Astrocyte (in vitro differentiated cells and primary cell): ENCODE results near the gene DNAH5. TPM values are rescaled to one million over a fixed set of nuclear protein-coding genes. Genes with fewer than 3 reads are reported as not detected.
"Not testable (repeated sequence)": the region's sequence is repeated elsewhere in the genome, so short reads cannot be mapped to it uniquely, and the experiment has no call there.

Source experiments
- DNase-seq: peaks from one replicate; pipeline ENCODE4 v3.0.0-alpha.2; 2010; ENCODE audit warnings: low read depth
- FAIRE-seq: peaks from 2 replicates; lab custom pipeline; 2011; peaks lifted over from hg19 to GRCh38; lab: Jason Lieb, UNC
- H2AFZ ChIP-seq: 2 replicates; pipeline ENCODE4 v1.6.0; 2012; ENCODE audit warnings: low read depth, low read length, inconsistent platforms
- H3K27ac ChIP-seq: 2 replicates; pipeline ENCODE4 v1.5.1; 2011; ENCODE audit warnings: low read depth, low read length, inconsistent platforms
- H3K27me3 ChIP-seq: 2 replicates; pipeline ENCODE4 v1.6.0; 2011; ENCODE audit warnings: low read length, inconsistent platforms; ENCODE audit not compliant: insufficient read depth
- H3K36me3 ChIP-seq: 2 replicates; pipeline ENCODE4 v1.5.1; 2011; ENCODE audit warnings: low read length, inconsistent platforms; ENCODE audit not compliant: insufficient read depth
- H3K4me1 ChIP-seq: 2 replicates; pipeline ENCODE4 v1.5.1; 2011; ENCODE audit warnings: low read length, inconsistent platforms; ENCODE audit not compliant: insufficient read depth
- H3K4me2 ChIP-seq: 2 replicates; pipeline ENCODE4 v1.6.0; 2012; ENCODE audit warnings: low read length, inconsistent platforms
- H3K4me3 ChIP-seq: 2 replicates; pipeline ENCODE4 v1.5.1; 2011; ENCODE audit warnings: low read depth, mild to moderate bottlenecking, low read length, inconsistent platforms; ENCODE audit not compliant: insufficient read depth
- H3K79me2 ChIP-seq: 2 replicates; pipeline ENCODE4 v1.6.0; 2012; ENCODE audit warnings: mild to moderate bottlenecking, low read length, inconsistent platforms; ENCODE audit not compliant: insufficient read depth
- H3K9ac ChIP-seq: 2 replicates; pipeline ENCODE4 v1.6.0; 2012; ENCODE audit warnings: mild to moderate bottlenecking, low read length, inconsistent platforms
- H3K9me3 ChIP-seq: 2 replicates; pipeline ENCODE4 v1.5.1; 2012; ENCODE audit warnings: low read depth, mild to moderate bottlenecking, low read length, inconsistent platforms; ENCODE audit not compliant: insufficient read depth
- H4K20me1 ChIP-seq: 2 replicates; pipeline ENCODE4 v1.6.0; 2012; ENCODE audit warnings: low read length, inconsistent platforms; ENCODE audit not compliant: insufficient read depth
- H3K27ac Mint-ChIP-seq: one replicate; pipeline ENCODE4 v1.8.0; 2021; ENCODE audit warnings: mild to moderate bottlenecking, mixed read lengths; ENCODE audit not compliant: unreplicated experiment
- H3K27me3 Mint-ChIP-seq: one replicate; pipeline ENCODE4 v1.8.0; 2021; ENCODE audit warnings: low read depth, mixed read lengths; ENCODE audit not compliant: unreplicated experiment
- H3K36me3 Mint-ChIP-seq: one replicate; pipeline ENCODE4 v1.8.0; 2021; ENCODE audit warnings: low read depth, mixed read lengths; ENCODE audit not compliant: unreplicated experiment
- H3K4me1 Mint-ChIP-seq: one replicate; pipeline ENCODE4 v1.8.0; 2021; ENCODE audit warnings: low read depth, mixed read lengths; ENCODE audit not compliant: unreplicated experiment
- H3K4me3 Mint-ChIP-seq: one replicate; pipeline ENCODE4 v1.8.0; 2021; ENCODE audit warnings: mild to moderate bottlenecking, moderate library complexity, mixed read lengths; ENCODE audit not compliant: unreplicated experiment
- H3K9me3 Mint-ChIP-seq: one replicate; pipeline ENCODE4 v1.8.0; 2021; ENCODE audit warnings: mild to moderate bottlenecking, mixed read lengths; ENCODE audit not compliant: unreplicated experiment
- EZH2 ChIP-seq: IDR thresholded peaks from 2 replicates; pipeline ENCODE4 v1.6.1; 2012; ENCODE audit warnings: mild to moderate bottlenecking, low read length, inconsistent platforms; ENCODE audit not compliant: insufficient read depth
- total RNA-seq: library from RNA; stranded (reverse); gene quantifications from 2 replicates; pipeline ENCODE4 v1.2.1, GENCODE V29; 2021
- TF ChIP-seq, protein P1 (sequence below): IDR thresholded peaks from 2 replicates; pipeline ENCODE4 v1.5.1; 2011; ENCODE audit warnings: low read depth, mild to moderate bottlenecking, inconsistent platforms, low read length, moderate library complexity; ENCODE audit not compliant: insufficient read depth

DNAH5 gene
- total RNA-seq, 1 donor from 2014 or later = 3.4 TPM

DNA sequence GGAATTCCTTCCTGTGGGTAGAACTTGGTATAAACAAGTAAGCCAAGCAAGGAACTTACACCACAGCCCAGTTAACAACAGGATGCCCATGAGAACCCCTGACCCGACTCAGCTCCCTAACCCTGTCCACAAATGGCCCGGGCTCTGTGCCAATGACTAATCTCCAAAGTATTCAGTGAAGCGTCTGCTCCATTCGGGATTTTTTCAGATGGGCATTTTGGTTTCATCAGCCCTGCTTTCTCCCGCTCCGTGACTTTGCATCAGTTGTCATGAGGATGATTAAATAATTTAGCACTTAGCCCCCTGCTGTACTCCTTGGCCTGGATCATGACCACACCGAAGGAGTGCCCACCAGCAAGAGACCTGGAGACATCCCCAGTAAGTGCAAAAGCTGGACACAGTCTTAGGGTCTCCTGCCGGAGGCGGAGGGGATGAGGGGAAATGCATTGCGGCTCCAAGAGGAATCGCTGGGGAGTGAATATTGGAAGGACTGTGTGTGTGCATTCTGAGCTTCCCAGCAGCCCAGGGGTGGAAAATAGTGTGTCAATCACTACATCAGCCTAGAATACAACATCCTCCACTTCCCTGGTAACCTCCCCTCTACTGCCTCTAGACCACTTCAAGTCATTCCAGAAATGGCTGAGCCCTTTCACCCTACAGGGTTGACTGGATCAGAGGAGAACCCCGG, 41.4 kb upstream of the DNAH5 start:
- Histone ChIP-seq H3K27me3 (no peaks in the 10 kb centered on the region), H3K9ac (peak overlapping the region; percentile 60), H3K4me3 (peak overlapping the region; percentile 25), H3K4me2 (peak overlapping the region; percentile 79), H4K20me1 (no peaks in the 10 kb centered on the region), H3K27ac (peak overlapping the region; percentile 52), H2AFZ (peak overlapping the region; percentile 11), H3K36me3 (no peaks in the 10 kb centered on the region), H3K9me3 (no peaks in the 10 kb centered on the region), H3K79me2 (peaks cover 19% of the 10 kb centered on the region), H3K4me1 (peaks cover 18% of the 10 kb centered on the region)
- H3K9me3 Mint-ChIP-seq = peaks cover 2% of the 10 kb centered on the region
- H3K36me3 Mint-ChIP-seq = peaks cover 4% of the 10 kb centered on the region
- FAIRE-seq = peak; percentile 98
- no peaks in the 10 kb centered on the region for H3K27me3 Mint-ChIP-seq
- H3K27ac Mint-ChIP-seq = peak overlapping the region; percentile 99
- H3K4me3 Mint-ChIP-seq = peak overlapping the region; percentile 72
- no peak for TF ChIP-seq EZH2
- TF ChIP-seq, protein P1, sequence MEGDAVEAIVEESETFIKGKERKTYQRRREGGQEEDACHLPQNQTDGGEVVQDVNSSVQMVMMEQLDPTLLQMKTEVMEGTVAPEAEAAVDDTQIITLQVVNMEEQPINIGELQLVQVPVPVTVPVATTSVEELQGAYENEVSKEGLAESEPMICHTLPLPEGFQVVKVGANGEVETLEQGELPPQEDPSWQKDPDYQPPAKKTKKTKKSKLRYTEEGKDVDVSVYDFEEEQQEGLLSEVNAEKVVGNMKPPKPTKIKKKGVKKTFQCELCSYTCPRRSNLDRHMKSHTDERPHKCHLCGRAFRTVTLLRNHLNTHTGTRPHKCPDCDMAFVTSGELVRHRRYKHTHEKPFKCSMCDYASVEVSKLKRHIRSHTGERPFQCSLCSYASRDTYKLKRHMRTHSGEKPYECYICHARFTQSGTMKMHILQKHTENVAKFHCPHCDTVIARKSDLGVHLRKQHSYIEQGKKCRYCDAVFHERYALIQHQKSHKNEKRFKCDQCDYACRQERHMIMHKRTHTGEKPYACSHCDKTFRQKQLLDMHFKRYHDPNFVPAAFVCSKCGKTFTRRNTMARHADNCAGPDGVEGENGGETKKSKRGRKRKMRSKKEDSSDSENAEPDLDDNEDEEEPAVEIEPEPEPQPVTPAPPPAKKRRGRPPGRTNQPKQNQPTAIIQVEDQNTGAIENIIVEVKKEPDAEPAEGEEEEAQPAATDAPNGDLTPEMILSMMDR = no peak
- peak; percentile 73 for DNase-seq
- peaks cover 40% of the 10 kb centered on the region for H3K4me1 Mint-ChIP-seq

DNA sequence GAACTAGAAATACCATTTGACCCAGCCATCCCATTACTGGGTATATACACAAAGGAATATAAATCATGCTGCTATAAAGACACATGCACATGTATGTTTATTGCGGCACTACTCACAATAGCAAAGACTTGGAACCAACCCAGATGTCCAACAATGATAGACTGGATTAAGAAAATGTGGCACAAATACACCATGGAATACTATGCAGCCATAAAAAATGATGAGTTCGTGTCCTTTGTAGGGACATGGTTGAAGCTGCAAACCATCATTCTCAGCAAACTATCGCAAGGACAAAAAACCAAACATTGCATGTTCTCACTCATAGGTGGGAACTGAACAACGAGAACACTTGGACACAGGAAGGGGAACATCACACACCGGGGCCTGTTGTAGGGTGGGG, 40.4 kb upstream of the DNAH5 start:
- H3K4me3 Mint-ChIP-seq, H3K36me3 ChIP-seq, H4K20me1 ChIP-seq, H3K9me3 ChIP-seq, H3K27me3 ChIP-seq, H3K4me3 ChIP-seq, H3K9me3 Mint-ChIP-seq, H3K9ac ChIP-seq, H3K4me2 ChIP-seq, H3K27ac Mint-ChIP-seq, H2AFZ ChIP-seq, DNase-seq, H3K27ac ChIP-seq, H3K27me3 Mint-ChIP-seq, FAIRE-seq: not testable (repeated sequence)
- peaks cover 18% of the 10 kb centered on the region for H3K4me1 ChIP-seq
- peaks cover 19% of the 10 kb centered on the region for H3K79me2 ChIP-seq
- H3K36me3 Mint-ChIP-seq = peaks cover 11% of the 10 kb centered on the region
- peaks cover 38% of the 10 kb centered on the region for H3K4me1 Mint-ChIP-seq

DNA sequence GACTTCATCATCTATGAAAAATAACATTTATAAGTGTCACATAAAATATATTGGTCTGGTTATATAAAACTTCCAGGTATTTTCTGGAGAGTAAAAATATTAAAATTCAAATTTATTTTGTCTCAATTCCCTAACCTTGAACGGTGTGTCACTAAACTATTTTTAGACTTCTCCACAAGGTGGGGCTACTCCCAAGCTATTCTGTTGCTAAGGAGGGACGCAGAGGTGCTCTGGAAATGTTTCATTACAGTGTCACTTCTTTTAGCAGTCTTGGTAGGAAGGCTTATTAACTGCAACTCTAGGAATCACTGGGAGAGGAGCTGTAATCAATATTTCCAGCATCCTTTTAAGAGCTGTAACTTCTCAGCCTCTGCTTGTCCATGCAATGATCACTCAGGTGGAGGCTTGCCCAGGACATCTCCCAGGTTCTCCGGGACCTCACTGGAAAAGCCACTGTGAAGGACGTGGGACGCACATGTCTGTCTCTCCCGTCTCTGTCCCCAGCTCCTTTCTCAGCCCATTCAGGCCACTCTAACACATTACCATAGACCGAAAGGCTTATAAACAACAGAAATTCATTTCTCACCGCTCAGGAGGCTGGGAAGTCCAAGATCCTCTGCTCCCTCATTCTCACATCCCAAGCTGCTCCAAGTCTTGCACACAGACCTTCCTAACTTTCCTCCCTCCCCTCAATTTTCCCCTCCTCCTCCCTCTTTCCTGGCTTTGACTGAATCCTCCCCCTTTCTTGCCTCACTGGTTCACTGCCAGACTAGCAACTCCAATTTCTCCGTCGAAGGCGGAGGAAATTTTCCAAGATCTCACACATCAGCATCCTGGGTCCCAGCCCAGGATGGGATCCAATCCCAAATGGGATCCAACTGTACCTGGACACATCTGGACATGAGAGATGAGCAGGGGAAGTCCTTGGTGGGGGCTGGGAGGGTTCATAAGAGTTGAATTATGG, 32.7 kb upstream of the DNAH5 start:
- no peaks in the 10 kb centered on the region for H4K20me1 ChIP-seq
- peak; percentile 68 for FAIRE-seq
- no peak overlapping the region for H3K27ac ChIP-seq
- Mint-ChIP-seq H3K27ac (no peak overlapping the region), H3K9me3 (peaks cover 3% of the 10 kb centered on the region), H3K4me3 (no peak overlapping the region), H3K27me3 (peaks cover 4% of the 10 kb centered on the region), H3K36me3 (peaks cover 10% of the 10 kb centered on the region), H3K4me1 (peaks cover 5% of the 10 kb centered on the region)
- peak; percentile 45 for DNase-seq
- TF ChIP-seq EZH2 = no peak
- TF ChIP-seq, protein P1 = peak; percentile 64
- H3K4me2 ChIP-seq = no peak overlapping the region
- H3K9ac ChIP-seq = no peak overlapping the region
- no peaks in the 10 kb centered on the region for H3K36me3 ChIP-seq
- H3K4me1 ChIP-seq = no peaks in the 10 kb centered on the region
- no peaks in the 10 kb centered on the region for H3K79me2 ChIP-seq
- H3K27me3 ChIP-seq = no peaks in the 10 kb centered on the region
- no peaks in the 10 kb centered on the region for H3K9me3 ChIP-seq
- no peak overlapping the region for H3K4me3 ChIP-seq
- H2AFZ ChIP-seq = no peak overlapping the region
